ENCODE data around the gene RNF167. TPM values are rescaled to one million over a fixed set of nuclear protein-coding genes. Genes with fewer than 3 reads are reported as not detected.

The RNF167 gene
- polyA plus RNA-seq, 10 donors: 61.9 to 77.7 (median 68.3) TPM

DNA sequence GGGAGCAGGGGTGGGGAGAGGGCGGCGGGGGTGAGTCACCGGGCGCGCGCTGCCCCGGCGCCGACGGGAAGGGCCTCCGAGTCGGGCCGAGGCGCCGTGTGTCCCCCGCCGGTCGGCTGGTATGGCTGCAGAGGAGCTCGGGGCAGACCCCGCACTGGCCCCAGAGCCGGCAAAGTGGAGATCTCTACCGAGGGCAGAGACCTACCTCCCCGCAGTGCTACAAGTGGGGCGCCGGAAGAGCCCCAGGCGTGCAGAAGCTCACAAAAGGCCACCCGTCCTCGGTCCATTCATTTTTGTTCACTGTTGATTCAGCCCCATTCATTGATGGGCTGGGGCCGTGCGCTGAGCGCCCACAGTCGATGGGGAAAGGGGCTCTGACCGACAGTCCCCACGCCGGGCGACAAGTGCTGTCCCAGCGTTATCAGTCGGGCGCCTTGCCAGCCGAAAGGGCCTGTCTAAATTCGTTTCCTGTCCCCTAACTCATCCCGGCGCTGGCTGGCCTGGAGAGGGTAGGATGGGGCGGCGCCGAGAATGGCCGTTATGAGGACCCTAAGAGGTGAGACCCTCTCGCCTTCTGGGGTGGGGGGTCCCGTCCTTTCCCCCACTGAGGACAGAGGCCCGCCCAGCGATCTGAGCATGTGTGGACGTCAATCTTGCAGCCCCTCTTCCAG lies 10.1 kb downstream of the RNF167 start:
- DNase-seq: peak in 2 of 3 donors; percentile 48 to 79

DNA sequence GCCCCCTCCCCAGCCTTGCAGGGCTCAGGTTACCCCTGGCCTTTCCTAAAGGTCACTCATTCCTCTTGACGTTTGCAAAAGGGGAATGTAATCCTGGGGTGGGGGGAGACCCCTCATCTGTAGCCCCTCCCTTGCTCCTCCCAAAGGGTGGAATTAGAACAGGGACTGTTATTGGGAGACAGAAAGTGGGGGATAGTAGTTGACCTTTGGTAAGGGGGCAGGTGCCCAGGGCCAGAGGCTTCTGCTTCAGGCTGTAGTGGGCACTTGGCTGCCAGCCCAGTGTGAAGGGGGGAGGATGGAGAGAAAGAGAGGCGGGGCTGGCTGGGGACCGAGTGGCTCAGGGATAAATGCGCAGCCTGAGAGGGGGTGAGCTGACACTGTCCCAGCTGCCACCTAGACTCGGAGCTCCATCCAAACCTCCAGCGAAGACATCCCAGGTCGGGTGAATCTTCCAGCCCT lies 10.7 kb downstream of the RNF167 start, which contains the start of gene ENO3:
ENO3 (plus strand) TSS at position 374 of the 459 bp plus-strand sequence. CDS start 711 bp downstream, outside the sequence.
- DNase-seq: peak in 2 of 3 donors; percentile 46 to 51

DNA sequence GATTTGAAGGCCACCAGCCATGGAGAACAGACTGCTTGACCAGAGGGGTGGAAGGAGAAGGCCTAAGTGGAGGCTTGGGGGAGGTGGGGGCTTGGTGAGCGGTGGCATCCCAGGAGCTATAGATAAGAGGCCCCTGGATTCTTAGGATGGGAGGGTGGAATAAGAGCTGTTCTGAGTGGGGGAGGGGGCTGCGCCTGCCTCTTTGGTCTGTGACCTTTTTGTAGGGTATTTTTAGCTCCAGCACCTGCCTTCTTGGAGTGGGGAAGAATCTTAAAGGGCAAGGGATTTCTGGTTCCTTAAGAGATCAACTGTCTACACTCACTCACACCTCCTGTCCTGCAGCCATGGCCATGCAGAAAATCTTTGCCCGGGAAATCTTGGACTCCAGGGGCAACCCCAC lies 11.4 kb downstream of the RNF167 start:
- DNase-seq: peak in 1 of 3 donors; percentile 58

DNA sequence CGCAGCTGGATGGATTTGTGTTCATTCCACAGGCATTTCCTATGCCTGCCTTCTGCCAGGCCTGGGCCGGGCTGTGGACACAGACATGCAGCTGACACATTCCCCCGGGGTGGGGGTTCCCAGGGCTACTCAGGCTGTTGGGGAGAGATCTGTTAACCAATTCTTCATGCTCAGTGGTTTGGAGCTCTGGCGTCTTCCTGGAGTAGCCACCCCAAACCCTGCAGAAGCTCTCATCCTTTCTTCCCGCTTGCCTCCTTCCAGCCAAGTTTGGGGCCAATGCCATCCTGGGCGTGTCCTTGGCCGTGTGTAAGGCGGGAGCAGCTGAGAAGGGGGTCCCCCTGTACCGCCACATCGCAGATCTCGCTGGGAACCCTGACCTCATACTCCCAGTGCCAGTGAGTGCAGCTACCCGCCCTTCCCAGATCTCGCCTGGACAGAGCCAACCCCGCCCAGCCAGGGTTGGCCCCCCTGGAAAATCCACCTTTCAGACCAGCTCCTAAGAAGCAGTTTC lies 13.4 kb downstream of the RNF167 start:
- peak in 2 of 3 donors; percentile 37 to 58 for DNase-seq

DNA sequence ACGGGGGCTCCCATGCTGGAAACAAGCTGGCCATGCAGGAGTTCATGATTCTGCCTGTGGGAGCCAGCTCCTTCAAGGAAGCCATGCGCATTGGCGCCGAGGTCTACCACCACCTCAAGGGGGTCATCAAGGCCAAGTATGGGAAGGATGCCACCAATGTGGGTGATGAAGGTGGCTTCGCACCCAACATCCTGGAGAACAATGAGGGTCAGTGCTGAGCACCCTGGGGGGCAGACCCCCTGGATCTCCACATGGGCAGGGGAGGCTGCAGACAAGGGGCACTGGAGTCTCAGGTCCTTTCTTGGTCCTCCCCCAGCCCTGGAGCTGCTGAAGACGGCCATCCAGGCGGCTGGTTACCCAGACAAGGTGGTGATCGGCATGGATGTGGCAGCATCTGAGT lies 15.0 kb downstream of the RNF167 start:
- DNase-seq: no peak

DNA sequence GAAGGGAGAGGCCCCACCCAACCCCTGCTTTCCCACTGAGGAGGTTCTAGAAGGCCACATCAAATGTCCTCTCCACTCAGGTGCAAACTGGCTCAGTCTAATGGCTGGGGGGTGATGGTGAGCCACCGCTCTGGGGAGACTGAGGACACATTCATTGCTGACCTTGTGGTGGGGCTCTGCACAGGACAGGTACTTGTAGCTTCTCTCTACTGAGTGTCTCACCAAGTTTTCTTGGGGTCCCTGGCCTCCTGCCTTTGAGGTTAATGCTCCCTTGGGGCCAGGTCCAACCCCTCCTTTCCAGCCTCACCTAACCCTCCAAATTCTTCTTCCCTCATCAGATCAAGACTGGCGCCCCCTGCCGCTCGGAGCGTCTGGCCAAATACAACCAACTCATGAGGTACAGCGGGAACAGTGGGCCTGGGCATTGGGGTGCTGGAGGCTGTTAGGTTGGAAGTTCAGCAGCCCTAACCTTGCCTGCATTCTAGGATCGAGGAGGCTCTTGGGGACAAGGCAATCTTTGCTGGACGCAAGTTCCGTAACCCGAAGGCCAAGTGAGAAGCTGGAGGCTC lies 16.5 kb downstream of the RNF167 start:
- DNase-seq: no peak

DNA sequence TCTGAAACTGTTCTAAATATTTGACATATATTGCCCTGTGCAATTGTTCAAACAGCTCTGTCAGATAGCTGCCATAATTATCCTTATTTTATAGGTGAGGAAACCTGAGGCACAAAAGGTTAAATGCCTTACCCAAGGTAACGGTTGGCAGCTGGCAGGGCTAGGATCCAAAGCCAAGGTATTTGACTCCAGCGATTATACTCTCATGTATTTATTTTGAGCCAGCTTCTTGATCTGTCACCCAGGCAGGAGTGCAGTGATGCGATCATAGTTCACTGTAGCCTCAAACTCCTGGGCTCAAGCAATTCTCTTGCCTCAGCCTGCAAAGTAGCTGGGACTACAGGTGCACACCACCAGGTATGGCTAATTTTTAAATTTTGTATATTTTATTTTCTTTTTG lies 18.0 kb downstream of the RNF167 start:
- DNase-seq: no peak

DNA sequence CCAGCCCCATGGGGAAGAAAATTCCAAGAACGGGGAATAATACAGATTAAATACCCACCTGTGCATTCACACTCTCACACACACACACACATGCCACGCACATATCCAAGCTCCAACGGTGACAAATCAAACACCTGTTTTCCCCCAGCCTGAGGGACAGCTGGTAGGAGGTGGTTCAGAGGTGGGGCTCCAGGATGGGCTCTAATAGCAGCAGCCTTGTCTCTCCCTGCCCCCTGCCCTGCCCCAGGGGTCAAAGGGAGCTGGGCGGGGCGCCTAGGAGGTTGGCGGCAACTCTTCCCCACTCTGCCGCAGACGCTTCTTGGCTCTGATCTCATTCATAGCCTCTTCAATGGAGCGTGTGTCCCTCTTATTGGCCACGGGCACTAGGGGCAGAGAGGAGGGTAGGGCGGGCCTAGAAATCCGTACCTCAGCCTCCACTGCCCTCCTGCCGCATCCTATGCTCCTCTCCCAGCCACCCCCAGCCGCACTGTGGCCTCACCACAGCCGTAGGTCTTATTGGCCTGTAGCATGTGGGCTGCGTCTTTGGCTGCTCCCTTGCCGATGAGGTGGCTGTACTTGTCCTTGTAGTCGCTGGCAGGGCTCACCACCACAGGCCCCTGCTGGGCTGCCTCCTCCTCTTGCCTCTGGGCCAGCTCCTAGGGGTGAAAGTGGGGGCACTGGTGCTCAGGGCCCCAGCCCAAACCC lies 19.3 kb downstream of the RNF167 start:
- no peak for DNase-seq

DNA sequence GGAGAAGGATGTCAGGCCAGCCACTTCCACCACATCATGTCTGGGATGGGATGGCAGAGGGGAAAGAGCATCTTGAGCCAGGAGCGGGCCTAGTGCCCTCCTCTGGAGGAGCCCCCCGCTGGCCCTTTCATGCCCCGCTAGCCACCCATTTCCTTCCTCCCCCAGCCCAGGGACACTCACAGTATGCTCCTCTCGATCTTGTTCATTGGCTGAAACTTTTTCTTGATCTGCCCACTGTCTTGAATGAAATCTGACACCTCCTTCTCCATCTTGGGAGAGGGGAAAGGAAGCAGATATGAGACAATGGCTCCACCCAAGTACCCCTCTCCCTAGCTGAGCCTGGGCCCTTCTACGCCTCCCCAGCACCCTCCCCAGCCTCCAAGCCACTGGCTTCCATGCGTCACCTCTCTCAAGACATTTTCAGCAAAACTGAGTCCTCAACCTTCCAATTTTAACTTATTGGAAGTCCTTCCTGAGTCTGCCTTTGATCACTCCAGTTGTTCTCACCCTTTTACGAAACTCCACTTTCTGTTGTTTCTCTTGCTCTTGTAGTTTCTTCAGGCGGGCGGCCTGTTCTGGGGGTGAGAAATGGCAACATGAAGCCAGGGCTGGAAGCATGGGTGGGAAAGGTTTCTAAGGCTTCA lies 20.3 kb downstream of the RNF167 start:
- no peak for DNase-seq

DNA sequence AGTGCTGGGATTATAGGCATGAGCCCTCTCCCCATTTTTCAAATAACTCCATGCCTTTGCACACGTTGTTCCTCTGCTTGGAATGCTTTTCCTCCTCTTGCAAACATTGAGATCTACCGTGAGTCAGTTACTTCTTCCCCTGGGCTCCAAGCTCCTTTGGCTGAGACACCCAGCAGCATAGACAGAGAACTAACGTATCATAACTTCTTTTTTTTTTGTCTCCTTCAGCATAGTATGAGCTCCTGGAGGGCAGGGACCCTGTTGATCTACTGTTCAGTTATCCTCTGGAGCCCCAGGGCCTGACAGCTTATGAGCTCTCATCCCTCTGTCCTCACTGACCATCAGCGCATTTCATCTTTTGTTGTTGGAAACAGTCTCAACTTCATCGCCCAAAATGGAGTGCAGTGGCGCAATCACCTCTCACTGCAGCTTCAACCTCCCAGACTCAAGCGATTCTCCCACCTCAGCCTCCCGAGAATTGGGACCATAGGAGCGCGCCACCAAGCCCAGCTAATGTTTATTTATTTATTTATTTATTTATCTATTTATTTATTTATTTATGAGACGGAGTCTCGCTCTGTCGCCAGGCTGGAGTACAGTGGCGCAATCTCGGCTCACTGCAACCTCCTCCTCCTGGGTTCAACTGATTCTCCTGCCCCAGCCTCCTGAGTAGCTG lies 25.4 kb downstream of the RNF167 start:
- no peak for DNase-seq

DNA sequence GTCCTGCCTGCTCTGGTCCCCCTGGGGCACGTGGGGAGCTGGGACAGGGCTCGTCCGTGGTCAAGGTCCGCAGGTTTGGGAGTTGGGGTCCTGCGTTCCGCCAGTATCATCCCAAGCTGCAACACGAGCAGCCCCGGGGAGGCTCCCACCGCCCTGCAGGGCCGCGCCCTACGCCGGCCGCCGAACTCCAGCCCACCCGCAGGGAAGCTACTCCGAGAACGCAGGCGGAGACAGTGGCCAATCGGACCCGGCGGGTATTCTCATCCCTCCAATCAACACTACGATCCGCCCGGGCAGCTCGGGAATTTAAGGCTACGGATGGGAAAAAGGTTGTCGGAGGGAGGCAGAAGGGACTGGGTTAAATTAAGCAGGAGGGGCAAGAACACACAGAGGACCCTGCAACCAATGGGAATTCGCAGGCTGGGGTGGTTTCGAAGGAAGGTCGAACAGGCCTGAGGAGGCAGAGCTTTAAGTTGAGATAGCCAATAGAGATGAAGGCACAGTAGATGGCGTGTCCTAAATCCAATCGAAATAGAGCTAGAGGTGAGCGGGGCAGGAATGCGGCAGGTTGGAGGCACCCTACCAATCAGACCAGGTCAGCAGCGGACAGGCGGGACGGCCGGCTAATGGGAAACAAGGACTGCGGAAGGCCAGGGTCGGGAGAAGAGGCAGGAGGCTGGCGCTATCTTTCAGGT lies 26.9 kb downstream of the RNF167 start:
- DNase-seq: peak; percentile 98 to 100 (median 100)

DNA sequence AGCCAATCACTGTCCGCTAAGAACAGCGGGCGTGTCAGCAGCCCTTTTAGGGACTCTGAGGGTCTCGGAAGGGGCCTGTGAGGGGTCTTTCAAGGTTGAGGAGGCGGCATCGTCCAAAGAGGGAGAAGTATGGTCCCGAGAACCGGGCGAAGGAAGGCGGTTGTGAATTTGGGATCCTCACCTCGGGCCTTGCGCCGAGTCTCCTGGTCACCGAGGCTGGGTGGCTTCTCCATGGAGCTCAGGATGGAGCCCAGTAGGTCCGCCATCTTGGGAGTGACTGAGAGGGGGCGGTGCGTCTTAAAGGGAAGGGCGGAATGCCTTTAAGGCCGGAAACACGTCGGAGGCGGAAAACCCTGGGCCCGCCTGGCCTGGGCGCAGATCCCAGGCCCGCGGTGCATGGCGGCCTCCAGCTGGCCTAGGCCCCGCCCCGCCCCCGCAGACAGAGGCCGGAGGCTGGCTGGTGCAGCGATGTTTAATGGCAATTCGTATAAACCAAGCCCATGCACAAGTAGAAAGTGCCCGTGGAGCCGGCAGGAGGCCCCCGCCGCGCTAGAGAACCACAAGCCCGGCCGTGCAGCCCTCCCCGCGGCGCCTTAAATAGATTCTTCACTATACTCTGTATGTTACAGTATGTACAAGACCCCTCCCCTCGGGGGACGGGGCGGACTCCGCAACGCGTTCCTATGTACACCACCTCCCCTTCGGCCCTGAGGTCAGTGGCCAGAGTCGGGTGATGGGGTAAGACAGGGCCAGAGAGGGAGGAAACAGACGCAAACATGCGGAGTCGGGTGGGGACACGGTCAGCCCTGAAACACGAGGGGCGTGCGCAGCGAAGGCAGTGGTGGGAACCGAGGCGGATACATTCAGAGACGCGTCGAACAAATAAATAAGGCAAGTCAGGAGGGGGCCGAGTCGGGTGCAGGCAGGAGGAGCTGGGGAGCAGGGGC lies 27.7 kb downstream of the RNF167 start, which contains the start of gene SPAG7:
SPAG7 (minus strand) TSS at position 279 of the 947 bp plus-strand sequence; CDS start at position 266, 13 bp downstream.
- DNase-seq: peak; percentile 97 to 100 (median 99)

DNA sequence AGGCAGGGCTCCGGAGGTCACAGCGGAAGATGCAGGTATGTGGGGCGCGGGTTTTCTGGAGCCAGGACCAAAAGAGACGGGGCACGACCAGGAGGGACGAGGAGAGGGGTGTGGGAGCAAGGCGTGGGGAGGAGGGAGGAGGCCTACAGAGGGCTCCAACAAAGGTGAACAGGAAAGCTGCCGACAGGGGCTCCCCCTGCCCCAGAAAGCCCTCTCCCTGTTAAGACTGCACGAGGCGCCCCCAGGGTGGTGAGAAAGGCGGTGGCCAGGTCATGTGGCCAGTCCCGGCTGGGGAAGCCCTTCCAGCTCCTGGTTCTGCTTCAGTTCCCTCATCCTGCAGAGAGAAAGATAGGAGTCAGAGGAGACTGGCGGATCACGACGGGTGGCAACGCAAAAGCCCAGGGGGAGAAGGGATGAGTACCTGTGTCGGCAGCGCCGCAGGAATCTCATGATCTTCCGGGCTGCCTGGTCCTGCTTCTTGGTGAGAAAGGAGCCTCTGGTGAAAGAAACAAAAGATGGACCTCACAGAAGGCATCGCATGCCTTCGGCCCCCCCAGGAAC lies 28.5 kb downstream of the RNF167 start:
- DNase-seq: peak in 1 of 3 donors; percentile 60

DNA sequence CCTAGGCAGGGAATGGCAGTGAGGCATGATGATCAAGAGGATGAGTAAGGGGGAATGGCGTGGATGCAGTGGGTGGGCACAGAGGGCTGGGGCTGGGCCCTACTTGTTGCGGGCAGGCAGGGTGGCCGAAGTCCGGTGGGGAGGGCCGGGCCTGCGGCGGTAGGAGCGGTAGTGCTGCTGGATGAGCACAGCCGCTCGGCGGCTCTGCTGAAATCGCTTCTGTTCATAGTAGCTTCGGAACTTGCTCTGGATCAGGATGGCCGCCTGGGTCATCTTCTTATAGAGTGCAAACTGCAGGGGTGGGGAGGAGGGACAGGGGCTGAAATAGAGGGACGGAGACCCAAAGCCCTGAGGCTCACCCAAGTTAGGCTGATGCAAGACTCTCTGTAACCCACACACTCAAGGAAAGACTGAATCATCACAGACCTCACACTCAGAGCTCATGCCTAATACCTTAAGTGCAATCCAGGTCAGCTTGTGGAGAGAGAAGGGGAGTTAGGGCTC lies 29.0 kb downstream of the RNF167 start:
- peak in 2 of 3 donors; percentile 44 to 88 for DNase-seq

DNA sequence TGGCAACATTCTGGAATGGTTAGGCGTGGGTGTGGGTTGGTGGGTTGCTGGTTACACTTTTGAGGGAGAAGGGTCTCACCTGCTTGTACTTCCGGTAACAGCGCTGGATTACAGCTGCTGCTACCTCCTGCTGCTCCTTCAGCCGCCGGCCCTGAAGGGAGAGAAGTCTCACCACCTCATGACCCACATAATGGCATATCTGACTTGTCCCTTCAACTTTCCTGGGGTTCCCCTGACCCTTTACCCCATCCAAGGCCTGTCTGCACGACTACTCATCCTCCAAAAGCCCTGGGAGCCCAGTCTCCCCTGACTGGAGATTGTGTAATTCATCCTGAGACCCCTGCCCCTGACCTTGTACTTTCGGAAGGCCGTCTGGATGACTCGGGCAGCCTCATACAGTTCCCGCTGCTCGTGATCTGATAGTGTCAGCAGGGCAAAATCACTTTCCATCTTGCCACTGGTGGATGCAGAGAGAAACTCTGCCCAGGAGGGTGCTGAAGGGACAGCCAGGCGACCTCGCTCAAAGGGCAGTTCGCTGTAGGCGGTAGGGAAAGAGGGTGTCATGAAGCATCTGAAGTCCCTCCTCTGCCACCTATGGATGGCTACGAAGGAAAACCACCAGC lies 29.6 kb downstream of the RNF167 start:
- DNase-seq: no peak

DNA sequence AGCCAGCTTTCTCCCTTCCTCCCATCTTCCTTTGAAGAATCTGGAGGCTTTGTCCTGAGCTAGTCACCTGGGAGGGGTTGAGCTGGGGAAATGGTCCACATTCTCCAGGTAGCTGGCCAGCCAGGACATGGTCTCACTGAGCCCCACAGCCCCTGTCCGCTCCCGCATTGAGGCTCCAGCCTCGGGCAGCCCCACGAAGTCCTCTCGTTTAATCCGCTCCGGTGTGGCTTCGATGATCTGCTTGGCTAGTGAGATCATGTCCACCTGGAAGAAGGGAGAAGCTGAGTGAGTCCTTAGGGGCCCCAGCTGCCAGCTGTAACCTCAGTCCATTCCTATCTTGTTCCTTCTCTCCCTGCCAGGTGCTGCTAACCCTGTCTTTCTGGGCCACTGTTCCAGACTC lies 30.2 kb downstream of the RNF167 start:
- DNase-seq: no peak

DNA sequence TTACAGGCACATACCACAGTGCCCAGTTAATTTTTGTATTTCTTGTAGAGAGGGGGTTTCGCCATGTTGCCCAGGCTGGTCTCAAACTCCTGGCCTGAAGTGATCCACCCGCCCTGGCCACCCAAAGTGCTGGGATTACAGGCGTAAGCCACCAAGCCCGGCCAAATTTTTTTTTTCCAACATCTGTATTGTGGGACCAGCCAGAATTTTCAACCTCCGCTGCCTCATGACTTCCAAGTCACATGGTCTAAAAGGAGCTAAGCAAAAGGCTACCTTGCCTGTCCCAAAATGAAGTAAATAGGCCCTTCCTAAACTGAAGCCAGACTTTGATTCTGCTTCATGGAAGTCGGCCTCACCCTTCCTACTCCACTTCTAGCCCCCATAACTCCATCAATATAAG lies 31.8 kb downstream of the RNF167 start:
- no peak for DNase-seq

DNA sequence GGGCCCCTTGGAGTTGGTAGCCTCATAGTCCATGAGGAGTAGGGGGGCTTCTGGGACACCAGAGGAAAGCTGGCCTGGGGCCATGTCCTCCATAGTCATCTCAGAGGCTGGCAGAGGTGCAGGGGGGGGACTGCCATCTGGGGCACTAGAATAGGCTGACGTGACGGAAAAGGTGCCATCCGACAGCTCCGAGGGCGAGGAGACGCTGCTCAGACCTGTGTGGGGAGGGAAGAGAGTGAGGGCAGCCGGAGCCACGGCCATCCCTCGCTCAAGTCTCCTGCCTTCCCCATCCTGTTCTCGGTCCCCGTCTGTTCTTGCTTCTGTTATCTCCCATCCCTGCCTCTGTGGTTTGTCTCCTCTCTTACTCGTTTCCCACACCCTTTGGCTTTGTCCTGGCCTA lies 32.3 kb downstream of the RNF167 start:
- no peak for DNase-seq

Measured in muscle of back (tissue), 11 donors.